HG03280 (cell line): ENCODE data around the gene GTF2IRD2.
"Not testable (repeated sequence)": the region's sequence is repeated elsewhere in the genome, so short reads cannot be mapped to it uniquely, and the experiment has no call there.

Experiments
- ATAC-seq: cut with Tn5 transposase; IDR thresholded peaks from one replicate; pipeline ENCODE4 v1.9.1; 2021; ENCODE audit warnings: mild to moderate bottlenecking, moderate library complexity; ENCODE audit not compliant: unreplicated experiment

The GTF2IRD2 gene

DNA sequence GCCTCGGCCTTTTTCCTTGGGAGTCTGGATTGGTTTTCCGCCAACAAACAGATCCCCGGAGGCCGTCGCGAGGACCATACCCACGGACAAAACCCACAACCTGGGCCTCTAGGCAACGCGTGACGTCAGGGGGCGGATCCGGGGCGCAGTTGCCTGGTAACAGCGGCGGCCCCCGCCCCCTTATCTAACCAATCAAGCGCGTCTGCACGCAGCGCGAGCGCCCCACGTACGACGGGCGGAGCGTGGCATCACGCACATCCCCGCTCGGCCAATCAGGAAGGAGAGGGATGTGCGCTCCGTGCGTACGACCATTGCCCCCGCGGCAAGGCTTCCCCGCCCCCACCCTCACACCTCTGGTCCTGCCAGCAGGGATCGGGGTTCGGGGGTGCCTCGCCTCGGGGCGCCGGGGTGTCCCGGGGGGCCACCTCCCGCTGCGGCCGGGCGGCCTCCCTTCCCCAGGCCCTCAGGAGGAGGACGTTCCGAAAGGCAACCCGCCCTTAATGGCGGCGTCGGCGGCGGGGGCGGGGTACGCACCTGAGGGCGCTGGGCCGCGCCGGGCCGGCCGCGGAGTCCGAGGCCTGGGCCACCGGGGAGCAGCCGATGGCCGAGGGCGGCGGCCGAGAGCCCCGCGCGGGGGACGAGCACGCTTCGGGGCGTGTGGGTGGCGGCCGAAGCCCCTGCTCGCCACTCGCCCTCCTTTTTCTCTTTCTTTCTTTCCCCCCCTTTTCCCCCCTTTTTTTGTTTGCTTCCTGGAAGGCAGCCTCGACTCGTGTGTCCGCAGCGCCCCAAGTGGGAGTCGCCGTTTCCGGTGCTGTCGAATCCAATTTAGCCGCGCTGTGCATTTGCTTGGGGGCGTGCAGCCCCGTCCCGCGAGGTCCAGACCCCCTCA, at the start of gene GTF2IRD2:
Gene GTF2IRD2 (minus strand): TSS at position 773 of the 889 bp plus-strand sequence. CDS start 15,227 bp downstream, outside the sequence.
- peak; percentile 95 for ATAC-seq

DNA sequence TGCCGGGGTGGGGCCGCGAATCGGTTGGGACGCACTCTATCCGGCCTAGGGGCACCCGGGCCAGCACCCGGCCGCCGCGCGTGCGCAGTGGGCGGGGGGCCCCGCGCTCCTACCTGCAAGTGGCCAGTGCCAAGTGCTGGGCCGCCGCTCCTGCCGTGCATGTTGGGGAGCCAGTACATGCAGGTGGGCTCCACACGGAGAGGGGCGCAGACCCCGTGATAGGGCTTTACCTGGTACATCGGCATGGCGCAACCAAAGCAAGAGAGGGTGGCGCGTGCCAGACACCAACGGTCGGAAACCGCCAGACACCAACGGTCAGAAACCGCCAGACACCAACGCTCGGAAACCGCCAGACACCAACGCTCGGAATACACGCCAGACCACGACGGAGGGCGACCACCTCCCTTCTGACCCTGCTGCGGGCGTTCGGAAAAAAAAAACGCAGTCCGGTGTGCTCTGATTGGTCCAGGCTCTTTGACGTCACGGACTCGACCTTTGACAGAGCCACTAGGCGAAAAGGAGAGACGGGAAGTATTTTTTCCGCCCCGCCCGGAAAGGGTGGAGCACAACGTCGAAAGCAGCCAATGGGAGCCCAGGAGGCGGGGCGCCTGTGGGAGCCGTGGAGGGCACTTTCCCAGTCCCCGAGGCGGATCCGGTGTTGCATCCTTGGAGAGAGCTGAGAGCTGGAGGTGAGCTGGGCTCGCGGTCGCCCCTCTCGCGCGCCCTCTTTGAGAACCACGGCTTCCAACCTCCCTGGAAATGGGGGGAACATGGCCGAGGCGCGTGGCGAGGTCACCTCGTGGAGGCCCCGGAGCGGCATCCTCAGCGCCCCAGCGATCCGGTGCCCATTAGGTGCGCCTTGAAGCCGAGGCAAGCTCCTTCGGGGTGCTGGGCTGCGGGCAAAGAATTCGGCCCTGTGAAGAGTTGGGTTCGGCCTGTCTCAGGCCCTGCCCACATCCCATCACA, 39.0 kb upstream of the GTF2IRD2 start:
- ATAC-seq: peak; percentile 69

DNA sequence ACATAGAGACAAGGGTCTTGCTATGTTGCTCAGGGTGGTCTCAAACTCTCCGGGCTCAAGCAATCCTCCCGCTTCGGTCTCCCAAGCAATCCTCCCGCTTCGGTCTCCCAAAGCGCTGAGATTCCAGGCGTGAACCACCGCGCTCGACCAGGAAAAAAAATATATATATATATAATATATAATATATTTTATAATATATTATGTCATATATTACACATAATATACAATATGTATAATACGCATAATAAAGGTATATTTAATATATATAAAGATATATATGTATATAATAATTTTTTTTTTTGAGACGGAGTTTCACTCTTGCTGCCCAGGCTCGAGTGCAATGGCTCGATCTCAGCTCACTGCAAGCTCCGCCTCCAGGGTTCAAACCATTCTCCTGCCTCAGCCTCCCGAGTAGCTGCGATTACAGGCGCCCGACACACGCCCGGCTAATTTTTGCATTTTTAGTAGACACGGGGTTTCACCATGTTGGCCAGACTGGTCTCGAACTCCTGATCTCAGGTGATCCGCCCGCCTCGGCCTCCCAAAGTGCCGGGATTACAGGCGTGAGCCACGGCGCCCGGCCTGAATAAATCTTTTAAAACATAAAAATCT, 38.2 kb upstream of the GTF2IRD2 start:
- ATAC-seq: not testable (repeated sequence)

DNA sequence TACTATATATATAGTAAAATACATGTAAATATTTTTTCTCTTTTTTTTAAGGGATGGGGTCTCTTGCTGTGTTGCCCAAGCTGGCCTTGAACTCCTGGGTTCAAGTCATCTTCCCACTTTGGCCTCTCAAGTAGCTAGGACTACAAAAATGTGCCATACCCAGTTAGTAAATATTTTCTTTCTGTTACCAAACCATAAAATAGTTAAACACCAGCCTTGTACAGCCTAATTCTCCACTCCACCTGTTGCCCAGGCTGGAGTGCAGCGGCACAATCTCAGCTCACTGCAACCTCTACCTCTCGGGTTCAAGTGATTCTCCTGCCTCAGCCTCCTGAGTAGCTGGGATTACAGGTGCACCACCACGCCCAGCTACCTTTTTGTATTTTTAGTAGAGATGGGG, 33.9 kb upstream of the GTF2IRD2 start:
- ATAC-seq: not testable (repeated sequence)

DNA sequence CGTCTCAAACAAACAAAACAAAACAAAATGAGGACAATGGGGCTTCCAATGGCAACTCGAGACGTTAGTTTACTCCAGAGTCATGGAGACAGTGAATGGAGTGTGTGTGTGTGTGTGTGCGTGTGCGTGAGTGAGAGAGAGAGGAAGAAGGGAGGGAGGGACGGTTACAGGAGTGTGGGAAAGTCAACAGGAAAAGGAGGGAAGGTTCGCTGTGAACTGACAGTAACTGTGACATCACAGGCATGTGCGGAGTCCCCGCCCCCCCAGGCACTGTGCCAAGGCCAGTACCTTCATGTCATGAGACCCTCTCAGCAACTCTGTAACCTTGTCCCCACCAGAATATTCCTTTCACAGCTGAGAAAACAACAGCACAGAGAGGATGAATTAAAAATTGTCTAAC, 30.7 kb upstream of the GTF2IRD2 start:
- ATAC-seq: not testable (repeated sequence)

DNA sequence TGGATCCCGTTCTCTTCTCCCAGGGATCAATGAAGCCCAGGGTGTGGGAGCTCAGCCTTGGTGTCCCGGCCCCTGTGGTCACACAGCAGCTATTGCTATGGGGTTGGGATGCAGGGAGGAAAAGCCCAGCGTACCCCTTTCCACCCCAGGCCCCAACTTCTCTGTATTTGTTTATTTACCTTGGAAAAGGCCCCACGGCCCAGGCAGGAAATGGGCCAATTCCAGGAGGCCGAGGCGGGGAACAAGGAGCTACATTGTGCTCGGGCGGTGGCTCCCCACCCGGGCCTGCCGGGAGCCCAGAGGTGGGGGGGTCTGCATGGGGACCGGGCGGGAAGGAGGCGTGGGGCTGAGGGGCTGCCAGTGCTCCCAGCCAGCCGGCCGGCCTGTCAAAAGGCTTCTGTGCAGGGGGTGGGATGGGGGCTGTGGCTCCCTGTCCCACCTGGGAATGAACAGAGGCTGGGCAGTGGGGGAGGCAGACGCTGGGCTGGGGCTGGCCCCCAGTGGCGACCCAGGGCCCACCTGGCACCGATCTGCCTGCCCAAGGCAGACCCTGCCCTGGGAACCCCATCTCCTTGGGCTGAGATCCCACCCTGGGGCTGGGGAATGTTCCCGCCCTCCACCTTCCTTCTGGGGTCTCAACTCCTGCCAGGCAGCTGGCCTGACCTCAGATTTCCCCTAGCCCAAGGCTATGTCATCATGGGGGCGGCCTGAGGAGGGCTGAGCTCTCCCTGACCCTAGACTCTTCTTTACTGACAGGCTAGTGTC, 23.5 kb upstream of the GTF2IRD2 start:
- not testable (repeated sequence) for ATAC-seq

DNA sequence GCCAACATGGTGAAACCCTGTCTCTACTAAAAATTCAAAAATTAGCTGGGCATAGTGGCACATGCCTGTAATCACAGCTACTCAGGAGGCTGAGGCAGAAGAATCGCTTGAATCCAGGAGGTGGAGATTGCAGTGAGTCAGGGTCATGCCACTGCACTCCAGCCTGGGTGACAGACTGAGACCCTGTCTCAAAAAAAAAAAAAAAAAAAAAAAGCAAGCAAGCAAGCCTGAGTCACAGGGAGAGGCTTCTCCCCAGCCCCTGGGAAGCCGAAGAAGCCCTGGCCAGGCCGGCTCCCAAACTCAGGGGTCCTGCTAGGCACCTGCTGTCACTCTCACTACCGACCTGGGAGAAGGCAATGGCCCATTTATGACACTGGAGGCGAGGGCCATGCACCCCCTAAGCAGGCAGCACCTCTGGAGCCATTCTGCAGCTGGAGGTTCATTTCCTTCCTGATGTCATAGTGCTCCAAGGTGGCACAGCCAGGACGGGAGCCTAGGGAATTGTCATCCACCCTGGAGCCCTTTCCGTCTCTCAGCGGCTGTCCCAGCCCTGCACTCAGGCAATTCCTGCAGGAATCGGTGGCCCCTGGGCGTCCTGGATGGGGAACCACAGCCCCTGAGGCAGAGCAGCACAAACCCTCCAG, 22.8 kb upstream of the GTF2IRD2 start:
- ATAC-seq: not testable (repeated sequence)

DNA sequence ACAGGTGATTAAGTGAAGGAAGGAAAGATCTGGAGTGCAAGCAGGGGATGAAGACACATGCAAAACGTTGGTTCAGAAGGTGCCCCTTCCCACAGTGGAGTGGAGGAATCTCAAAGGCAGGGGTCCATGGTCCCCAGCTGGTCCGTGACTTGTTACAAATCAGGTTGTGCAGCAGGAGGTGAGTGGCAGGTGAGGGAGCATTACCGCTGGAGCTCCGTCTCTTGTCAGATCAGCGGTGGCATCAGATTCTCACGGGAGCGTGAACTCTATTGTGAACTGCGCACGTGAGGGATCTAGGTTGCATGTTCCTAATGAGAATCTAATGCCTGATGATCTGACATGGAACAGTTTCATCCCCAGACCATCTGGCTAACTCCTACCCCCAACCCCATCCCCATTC, 21.1 kb upstream of the GTF2IRD2 start:
- ATAC-seq: not testable (repeated sequence)

DNA sequence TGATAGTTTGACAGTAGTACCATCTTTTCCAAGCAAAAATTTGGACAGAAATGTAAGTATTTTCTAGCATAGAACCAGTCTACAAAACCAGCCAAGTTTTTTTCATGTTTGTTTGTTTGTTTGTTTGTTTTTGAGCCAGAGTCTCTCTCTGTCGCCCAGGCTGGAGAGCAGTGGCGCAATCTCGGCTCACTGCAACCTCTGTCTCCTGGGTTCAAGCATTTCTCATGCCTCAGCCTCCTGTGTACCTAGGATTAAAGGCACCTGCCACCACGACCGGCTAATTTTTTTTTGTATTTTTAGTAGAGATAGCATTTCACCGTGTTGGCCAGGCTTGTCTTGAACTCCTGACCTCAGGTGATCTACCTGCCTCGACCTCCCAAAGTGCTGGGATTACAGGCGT, 14.4 kb upstream of the GTF2IRD2 start:
- ATAC-seq: not testable (repeated sequence)

DNA sequence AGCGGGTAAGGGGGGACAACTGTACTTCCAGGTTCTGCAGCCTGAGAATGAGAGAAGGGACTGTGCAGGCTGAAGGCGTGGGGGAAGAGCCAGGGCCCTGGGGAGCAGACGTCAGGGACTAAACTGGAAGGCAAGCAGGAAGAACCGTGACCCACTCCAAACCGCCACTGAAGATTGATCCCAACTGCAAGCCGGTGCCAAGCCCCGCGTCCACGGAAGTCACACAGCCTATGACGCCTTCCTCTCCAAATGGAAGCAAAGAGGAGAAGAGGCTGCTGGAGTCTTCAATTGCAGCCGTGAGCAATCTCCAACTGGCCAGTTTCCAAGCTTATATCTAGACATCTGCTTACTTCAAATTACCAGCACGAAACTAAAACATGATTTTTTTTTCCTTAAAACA, 1.6 kb downstream of the GTF2IRD2 start:
- not testable (repeated sequence) for ATAC-seq

DNA sequence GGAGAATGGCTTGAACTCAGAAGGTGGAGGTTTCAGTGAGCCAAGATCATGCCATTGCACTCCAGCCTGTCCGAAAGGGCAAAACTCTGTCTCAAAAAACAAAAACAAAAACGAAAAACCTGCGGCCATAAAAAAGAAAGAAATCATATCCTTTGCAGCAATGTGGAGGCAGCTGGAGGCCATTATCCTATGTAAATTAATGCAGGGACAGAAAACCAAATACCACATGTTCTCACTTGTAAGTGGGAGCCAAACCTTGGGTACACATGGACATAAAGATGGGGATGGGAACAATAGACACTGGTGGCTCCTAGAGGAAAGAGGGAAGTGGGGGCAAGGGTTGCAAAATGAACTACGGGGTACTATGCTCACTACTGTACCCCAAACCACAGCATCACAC, 21.0 kb downstream of the GTF2IRD2 start:
- ATAC-seq: not testable (repeated sequence)

DNA sequence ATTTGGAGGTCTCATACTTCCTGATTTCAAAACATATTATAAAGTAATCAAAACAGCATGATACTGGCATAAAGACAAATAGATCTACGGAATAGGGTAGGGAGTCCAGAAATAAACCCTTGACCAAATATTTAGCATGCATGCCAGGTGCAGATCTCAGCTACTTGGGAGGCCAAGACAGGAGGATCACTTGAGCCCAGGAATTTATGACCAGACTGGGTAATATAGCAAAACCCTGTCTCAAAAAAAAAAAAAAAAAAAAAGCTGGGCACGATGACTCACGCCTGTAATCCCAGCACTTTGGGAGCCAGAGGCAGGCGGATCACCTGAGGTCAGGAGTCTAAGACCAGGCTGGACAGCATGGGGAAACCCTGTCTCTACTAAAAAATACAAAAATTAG, 21.4 kb downstream of the GTF2IRD2 start:
- ATAC-seq: not testable (repeated sequence)

DNA sequence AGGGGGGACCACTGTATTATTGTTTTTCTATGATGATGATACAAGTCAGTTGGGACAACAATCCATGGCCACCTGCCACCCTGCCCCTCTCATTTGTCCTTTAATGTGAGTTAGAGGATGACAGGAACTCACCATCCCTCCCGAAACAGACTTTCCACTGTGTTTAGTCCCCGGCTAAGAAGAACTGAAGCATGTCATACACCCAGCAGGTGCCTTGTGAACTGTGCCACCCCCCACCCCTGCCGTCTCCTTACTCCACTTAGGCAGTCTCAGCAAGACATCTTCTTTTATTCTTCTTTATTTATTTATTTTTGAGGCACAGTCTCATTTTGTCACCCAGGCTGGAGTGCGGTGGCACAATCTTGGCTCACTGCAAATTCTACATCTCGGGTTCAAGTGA, 30.1 kb downstream of the GTF2IRD2 start:
- not testable (repeated sequence) for ATAC-seq

DNA sequence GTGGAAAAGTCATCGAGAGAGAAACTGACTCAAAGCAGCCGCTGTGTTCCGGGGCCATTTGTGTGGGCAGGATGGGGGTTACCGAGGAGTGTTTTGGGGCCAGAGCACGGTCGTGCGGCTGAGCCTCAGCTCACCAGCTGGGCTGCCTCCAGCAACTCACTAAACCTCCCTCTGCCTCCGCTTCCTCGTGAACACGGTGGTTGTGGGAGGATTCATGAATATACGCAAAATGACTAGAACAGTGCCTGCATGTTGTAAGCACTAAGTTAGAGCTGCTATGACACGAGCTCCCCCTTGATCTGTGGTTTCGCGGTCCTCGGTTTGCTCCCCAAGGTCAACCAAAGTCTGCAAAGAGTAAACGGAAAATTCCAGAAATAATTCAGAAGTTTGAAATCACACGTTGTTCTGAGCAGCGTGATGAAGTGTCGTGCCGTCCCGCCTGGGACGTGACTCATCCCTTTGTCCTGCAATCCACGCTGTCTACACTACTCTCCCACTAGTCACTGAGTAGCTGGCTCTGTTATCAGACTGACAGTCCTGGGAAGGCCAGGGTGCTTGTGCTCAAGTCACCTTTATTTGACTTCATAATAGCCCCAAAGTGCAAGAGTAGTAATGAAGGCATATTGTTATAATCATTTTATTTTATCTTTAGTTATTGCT, 31.1 kb downstream of the GTF2IRD2 start:
- ATAC-seq: peak; percentile 83

DNA sequence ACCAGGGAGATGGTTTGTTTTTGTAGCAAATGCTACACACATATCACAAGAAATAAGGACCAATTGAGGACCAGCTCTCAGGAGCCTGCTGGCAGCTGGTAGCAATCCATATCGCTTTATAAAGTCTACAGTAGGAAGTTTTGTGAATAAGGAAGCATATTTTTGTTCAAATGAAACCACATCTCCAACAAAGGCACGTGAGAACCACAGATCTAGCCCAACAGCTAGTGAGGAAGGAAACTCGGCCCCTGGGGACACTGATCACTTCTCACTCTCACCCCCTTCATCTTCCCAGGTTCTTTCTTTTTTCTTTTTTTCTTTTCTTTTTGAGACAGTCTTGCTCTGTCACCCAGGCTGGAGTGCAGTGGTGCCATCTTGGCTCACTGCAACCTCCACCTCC, 35.5 kb downstream of the GTF2IRD2 start:
- not testable (repeated sequence) for ATAC-seq

DNA sequence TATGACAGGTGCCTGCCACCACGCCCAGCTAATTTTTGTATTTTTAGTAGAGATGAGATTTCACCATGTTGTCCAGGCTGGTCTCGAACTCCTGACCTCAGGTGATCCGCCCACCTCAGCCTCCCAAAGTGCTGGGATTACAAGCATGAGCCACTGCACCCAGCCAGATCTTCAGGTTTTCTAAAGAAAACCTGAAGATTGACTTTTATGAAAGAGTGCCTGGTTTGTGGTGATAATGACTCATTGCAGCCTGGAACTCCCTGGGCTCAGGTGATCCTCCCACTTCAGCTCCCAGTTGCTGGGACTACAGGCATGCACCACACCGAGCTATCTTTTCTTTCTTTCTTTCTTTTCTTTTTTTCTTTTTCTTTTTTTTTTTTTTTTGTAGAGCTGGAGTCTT, 52.8 kb downstream of the GTF2IRD2 start:
- not testable (repeated sequence) for ATAC-seq

DNA sequence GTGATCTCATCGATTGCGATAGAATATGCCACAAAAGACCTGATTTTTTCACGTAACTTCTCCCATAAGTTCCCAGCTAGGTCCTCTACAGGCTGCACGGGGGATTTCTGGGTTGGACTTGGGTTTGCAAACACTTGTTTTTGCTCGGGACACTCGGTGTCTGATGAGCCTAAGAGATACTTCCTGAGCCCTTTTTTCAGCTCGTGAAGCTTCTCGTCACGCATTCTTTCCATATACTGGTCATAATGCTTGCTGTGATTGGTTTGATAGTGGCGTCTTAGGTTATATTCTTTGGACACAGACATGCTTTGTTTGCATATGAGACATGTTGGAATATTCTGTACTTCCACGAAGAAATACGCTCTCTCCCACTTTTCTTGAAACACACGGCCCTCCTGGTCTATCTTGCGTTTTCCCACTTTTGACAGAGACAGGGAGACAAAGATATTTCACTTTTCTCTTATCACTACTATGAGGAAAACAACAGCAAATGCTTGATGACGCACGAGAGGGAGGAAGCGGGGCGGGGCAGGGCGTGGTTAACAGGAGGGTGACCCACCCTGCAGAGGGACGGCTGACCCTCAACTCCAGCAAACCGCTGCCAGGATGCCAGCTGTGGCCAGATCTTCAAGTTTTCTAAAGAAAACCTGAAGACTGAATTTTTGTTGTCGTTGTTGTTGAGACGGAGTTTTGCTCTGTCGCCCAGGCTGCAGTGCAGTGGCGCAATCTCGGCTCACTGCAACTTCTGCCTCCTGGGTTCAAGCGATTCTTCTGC, 53.4 kb downstream of the GTF2IRD2 start:
- not testable (repeated sequence) for ATAC-seq

DNA sequence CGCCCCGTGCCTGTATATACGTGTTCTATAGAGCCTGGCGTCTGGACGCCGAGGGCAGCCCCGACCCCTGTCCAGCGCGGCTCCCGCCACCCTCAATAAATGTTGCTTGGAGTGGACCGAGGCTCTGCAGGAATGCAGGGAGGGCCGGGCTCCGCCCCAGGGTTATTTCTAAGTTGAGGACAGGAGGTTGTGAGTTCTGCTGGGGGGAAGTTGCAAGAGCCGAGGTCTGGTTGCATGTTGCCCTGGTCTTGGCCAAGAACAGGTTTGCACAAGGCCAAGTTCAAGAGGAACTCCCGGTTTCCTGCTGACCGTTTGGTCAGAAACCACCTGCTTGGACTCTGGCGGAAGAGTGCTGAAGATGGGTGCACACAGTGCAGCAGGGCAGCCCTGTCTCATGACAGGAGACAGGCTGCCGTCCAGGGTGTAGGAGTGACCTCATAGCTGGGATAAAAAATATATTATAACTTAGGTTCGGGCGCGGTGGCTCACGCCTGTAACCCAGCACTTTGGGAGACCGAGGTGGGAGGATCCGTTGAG, 62.1 kb downstream of the GTF2IRD2 start:
- not testable (repeated sequence) for ATAC-seq
